ENCODE measurements around the gene MYB.
"Not testable (repeated sequence)": the region's sequence is repeated elsewhere in the genome, so short reads cannot be mapped to it uniquely, and the experiment has no call there.

MYB gene

DNA sequence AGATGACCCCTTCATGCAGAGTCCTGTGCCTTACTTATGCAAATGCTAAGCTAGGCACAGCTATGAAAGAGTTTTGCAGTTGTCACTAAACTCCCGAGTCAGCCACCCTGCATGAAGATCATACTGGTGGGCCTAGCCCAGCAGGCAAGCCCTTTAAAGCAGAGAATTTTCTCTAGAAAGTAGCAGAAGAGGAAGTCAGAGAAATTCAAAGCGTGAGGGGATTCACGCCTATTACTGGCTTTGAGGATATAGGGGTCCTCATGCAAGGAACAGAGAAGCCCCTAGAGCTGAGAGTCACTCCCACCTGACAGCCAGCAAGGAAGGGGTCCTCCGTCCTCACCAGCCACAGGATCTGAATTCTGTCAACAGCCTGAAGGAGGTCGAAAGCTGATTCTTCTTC is 54.6 kb downstream of the MYB start:
- Mint-ChIP-seq H3K4me3 (no peak overlapping the region), H3K27ac (no peak overlapping the region), H3K9me3 (no peaks in the 10 kb centered on the region), H3K4me1 (peaks cover 28% of the 10 kb centered on the region), H3K27me3 (no peaks in the 10 kb centered on the region)
- DNase-seq (no peak), ATAC-seq (no peak)

DNA sequence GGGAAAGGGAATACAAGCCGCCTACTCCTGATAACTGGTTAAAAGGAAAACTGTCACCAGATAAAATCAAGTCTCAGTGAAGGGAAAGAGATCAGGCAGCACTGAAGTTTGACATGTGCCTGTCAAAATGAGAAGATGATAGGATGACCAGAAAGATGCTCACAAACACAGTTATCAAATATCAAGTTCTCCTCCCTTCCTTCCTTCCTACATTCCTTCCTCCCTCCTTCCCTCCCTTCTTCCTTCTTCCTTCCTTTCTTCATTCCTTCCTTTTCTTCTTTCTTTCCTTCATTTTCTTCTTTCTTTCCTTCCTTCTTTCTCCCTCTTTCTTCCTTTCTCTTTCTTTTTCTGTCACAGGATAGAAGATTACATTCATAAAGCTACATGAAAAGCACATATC is 55.2 kb downstream of the MYB start:
- no peak for DNase-seq
- Mint-ChIP-seq H3K27ac (peak overlapping the region in 1 of 2 donors; percentile 35), H3K9me3 (no peaks in the 10 kb centered on the region), H3K4me1 (peaks cover 22% of the 10 kb centered on the region), H3K27me3 (no peaks in the 10 kb centered on the region), H3K4me3 (no peak overlapping the region)
- no peak for ATAC-seq

GRCh38 chr6:135236732-135237131 is 55.6 kb downstream of the MYB start:
- Mint-ChIP-seq H3K4me3 (no peak overlapping the region), H3K4me1 (peaks cover 18% of the 10 kb centered on the region), H3K9me3 (no peaks in the 10 kb centered on the region), H3K27me3 (no peaks in the 10 kb centered on the region), H3K27ac (no peak overlapping the region)
- ATAC-seq (no peak), DNase-seq (no peak)

GRCh38 chr6:135240711-135241110 is 59.6 kb downstream of the MYB start:
- no peak overlapping the region for H3K4me3 Mint-ChIP-seq
- H3K27me3 Mint-ChIP-seq, result no peaks in the 10 kb centered on the region
- no peak overlapping the region for H3K27ac Mint-ChIP-seq
- ATAC-seq (no peak), DNase-seq (no peak)
- H3K9me3 Mint-ChIP-seq, result no peaks in the 10 kb centered on the region
- peaks cover 6% of the 10 kb centered on the region for H3K4me1 Mint-ChIP-seq

- H3K9me3 Mint-ChIP-seq, result no peaks in the 10 kb centered on the region
- H3K4me1 Mint-ChIP-seq, result no peaks in the 10 kb centered on the region
- ATAC-seq (no peak), DNase-seq (no peak)
- H3K27me3 Mint-ChIP-seq, result no peaks in the 10 kb centered on the region
- H3K27ac Mint-ChIP-seq, result no peak overlapping the region
- H3K4me3 Mint-ChIP-seq, result no peak overlapping the region
Observed at GRCh38 chr6:135243871-135244796, 63.0 kb downstream of the MYB start.

DNA sequence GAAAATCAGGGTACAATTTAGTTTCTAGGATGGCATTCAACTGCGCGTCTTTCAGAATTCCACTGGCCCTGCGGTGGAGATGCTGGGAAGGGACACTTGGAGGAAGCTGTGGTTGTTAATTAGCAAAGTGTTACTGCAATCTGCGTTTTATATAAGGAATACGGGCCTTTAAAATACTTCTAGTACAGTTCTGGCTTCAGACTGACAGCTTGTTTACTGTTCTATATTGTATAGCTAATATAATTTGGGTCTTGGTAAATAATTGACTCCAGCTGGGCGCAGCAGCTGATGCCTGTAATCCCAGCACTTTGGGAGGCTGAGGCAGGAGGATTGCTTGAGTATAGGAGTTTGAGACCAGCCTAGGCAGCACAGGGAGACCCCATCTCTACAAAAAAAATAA is 63.7 kb downstream of the MYB start:
- peaks cover 5% of the 10 kb centered on the region for H3K4me1 Mint-ChIP-seq
- DNase-seq, result no peak
- H3K27ac Mint-ChIP-seq, result peak overlapping the region in 1 of 2 donors; percentile 36
- H3K27me3 Mint-ChIP-seq, result no peaks in the 10 kb centered on the region
- H3K4me3 Mint-ChIP-seq, result no peak overlapping the region
- H3K9me3 Mint-ChIP-seq, result no peaks in the 10 kb centered on the region
- ATAC-seq, result no peak

GRCh38 chr6:135246412-135247012 is 65.4 kb downstream of the MYB start:
- H3K4me3 Mint-ChIP-seq, H3K27ac Mint-ChIP-seq, H3K9me3 Mint-ChIP-seq, H3K27me3 Mint-ChIP-seq, ATAC-seq, H3K4me1 Mint-ChIP-seq, DNase-seq: not testable (repeated sequence)

DNA sequence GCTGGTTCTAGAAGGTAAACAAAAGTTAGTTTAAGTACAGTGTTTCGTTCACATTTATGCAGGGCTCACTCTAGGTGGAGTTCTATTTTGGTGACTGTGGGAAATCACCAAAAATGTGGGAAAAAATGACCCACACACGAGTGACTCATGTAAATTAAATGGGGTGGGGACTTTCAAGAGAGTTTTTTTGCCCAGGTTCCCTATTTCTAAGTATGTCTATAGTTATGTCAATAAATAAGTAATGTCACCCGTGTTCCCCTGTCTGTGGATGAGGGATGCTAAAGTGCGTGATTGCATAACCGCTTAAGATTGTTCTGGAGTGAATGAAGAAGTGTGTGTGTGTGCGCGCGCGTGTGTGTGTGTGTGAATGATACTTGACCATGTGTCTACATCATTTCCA is 69.1 kb downstream of the MYB start:
- DNase-seq, result no peak
- H3K4me1 Mint-ChIP-seq, result peaks cover 10% of the 10 kb centered on the region
- H3K27me3 Mint-ChIP-seq, result no peaks in the 10 kb centered on the region
- no peak overlapping the region for H3K27ac Mint-ChIP-seq
- no peak overlapping the region for H3K4me3 Mint-ChIP-seq
- no peak for ATAC-seq
- no peaks in the 10 kb centered on the region for H3K9me3 Mint-ChIP-seq

DNA sequence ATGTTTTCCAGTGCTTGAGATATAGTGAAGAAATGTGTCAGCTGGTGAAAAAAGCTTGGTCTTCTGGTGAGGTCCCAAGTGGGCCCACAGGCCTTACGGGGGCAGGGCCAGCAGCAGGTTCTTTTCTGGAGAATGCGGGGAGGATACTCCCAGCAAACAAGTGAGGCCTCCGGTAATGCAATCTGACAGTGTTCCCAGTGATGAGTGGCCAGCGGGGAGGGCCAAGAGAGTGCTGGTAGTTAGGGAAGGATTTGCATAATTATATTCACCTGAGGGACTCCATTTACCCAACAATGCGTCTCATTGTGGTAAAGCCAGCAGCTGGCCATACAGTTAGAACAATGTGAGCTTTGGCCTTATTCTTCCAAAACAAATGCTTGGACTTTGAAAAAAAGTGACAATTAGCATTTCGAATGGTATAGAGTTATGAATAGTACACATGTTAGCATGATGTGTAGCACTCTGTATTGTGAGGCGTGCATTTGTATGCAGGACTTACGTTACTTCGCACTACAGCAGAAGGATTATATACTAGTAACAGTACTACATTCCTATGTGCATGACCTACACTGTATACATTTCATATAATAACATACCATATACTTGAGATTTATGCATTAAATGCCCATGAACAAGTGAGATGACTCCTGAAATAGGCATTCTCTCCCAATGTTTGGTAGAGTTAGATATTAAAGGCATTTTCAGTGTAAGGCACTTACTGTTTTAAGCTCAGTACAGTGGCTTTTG is 69.8 kb downstream of the MYB start:
- ATAC-seq (no peak), DNase-seq (no peak)
- Mint-ChIP-seq H3K27me3 (no peaks in the 10 kb centered on the region), H3K9me3 (no peaks in the 10 kb centered on the region), H3K4me1 (peaks cover 10% of the 10 kb centered on the region), H3K4me3 (no peak overlapping the region), H3K27ac (no peak overlapping the region)

DNA sequence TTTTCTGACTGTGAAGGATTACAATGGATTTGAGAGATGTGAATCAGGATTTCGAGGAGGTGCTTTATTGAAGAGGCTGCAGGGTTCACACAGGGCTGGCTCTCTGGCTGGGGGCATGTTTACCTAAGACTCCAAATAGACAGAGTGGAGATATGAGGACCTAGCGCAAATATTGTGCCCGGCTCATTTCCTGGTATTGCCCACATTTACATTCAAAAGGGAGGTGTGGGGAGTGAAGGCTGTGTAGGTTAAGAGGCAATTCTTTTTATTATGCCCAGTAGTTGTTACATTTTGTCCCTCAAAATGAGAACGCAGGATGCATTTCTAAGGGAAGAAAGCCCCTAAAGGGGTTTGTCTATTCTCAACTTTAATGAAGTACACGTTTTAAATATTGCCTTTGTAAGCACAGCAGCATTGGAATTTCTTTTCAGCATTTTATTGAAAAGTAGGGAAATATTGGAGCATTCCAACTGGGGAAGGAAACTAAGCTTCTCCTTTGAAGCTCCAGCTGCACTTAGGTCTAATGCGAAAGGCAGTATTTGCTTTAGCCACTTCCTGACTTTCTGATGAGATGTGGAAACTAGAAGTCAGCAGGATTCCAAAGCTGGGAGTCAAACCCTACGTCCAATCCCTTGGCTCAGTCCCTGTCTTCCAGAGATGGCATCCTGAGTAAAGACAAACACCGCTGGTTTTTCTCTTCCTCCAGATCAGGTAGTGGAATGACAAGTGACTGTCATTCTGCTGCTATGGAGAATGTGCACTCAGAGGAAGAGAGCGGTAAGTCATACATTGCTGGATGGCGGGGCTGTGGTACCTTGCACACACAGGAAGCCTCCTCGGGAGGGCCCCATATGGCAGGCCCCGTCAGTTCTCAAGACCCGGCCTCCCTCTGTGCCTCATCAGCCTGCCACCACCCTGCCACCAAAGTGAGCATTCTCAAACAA is 70.7 kb downstream of the MYB start:
- ATAC-seq (peak; percentile 66), DNase-seq (no peak)
- no peaks in the 10 kb centered on the region for H3K9me3 Mint-ChIP-seq
- no peak overlapping the region for H3K4me3 Mint-ChIP-seq
- peak overlapping the region in 1 of 2 donors; percentile 86 for H3K27ac Mint-ChIP-seq
- H3K4me1 Mint-ChIP-seq, result peaks cover 10% of the 10 kb centered on the region
- no peaks in the 10 kb centered on the region for H3K27me3 Mint-ChIP-seq

- no peaks in the 10 kb centered on the region for H3K9me3 Mint-ChIP-seq
- no peak overlapping the region for H3K4me3 Mint-ChIP-seq
- peaks cover 8% of the 10 kb centered on the region for H3K4me1 Mint-ChIP-seq
- H3K27ac Mint-ChIP-seq, result no peak overlapping the region
- DNase-seq (no peak), ATAC-seq (peak; percentile 33)
- H3K27me3 Mint-ChIP-seq, result peaks cover 3% of the 10 kb centered on the region
Observed at GRCh38 chr6:135254471-135254870, 73.4 kb downstream of the MYB start.

- H3K4me3 Mint-ChIP-seq, result no peak overlapping the region
- DNase-seq (no peak), ATAC-seq (no peak)
- H3K27me3 Mint-ChIP-seq, result peaks cover 6% of the 10 kb centered on the region
- no peak overlapping the region for H3K27ac Mint-ChIP-seq
- H3K4me1 Mint-ChIP-seq, result no peaks in the 10 kb centered on the region
- H3K9me3 Mint-ChIP-seq, result no peaks in the 10 kb centered on the region
Observed at GRCh38 chr6:135256866-135257265, 75.8 kb downstream of the MYB start.

GRCh38 chr6:135257631-135258405 is 76.7 kb downstream of the MYB start:
- Mint-ChIP-seq H3K9me3 (no peaks in the 10 kb centered on the region), H3K27ac (no peak overlapping the region)

GRCh38 chr6:135258970-135259369 is 77.9 kb downstream of the MYB start:
- ATAC-seq (no peak), DNase-seq (no peak)
- H3K4me3 Mint-ChIP-seq, result no peak overlapping the region
- no peaks in the 10 kb centered on the region for H3K4me1 Mint-ChIP-seq
- H3K27me3 Mint-ChIP-seq, result peaks cover 16% of the 10 kb centered on the region
- no peaks in the 10 kb centered on the region for H3K9me3 Mint-ChIP-seq
- peak overlapping the region in 1 of 2 donors; percentile 6 for H3K27ac Mint-ChIP-seq

More at GRCh38 chr6:135257631-135258405, 76.7 kb downstream of the MYB start:
- Mint-ChIP-seq H3K4me1 (no peaks in the 10 kb centered on the region), H3K4me3 (no peak overlapping the region), H3K27me3 (peaks cover 10% of the 10 kb centered on the region)
- ATAC-seq (no peak), DNase-seq (no peak)
